Heart left ventricle (tissue), 16 donors: Measurements from ENCODE around the gene GNB1L. TPM values are rescaled to one million over a fixed set of nuclear protein-coding genes. Genes with fewer than 3 reads are reported as not detected.
"Not testable (repeated sequence)": the region's sequence is repeated elsewhere in the genome, so short reads cannot be mapped to it uniquely, and the experiment has no call there.

Experiments used
- ATAC-seq, 4 donors: fragments of 200-7000 bp; cut with Tn5 transposase; one replicate each; pipeline ENCODE4 v1.9.1; 2020 to 2022; ENCODE audit warnings: moderate library complexity in 4 of 4, mild to moderate bottlenecking in 3 of 4, moderate number of reproducible peaks in 1 of 4
- DNase-seq, 5 donors: peaks; one replicate each; pipeline ENCODE4 v3.0.0-alpha.2; 2020
- H3K27ac ChIP-seq, 12 donors: fragments of 200-600 bp; sonication (generic) in 4 of 12; one replicate each; pipeline versions ENCODE4 v1.5.0 to v1.8.0; 2016 to 2022; ENCODE audit warnings: mild to moderate bottlenecking in 2 of 12
- H3K27me3 ChIP-seq, 9 donors: fragments of 200-600 bp; sonication (generic) in 2 of 9; one replicate each; pipeline versions ENCODE4 v1.5.1 to v1.8.0; 2016 to 2022; ENCODE audit warnings: mild to moderate bottlenecking in 3 of 9
- H3K36me3 ChIP-seq, 9 donors: fragments of 200-600 bp; sonication (generic) in 2 of 9; one replicate each; pipeline versions ENCODE4 v1.5.0 to v1.8.0; 2018 to 2022; ENCODE audit warnings: mild to moderate bottlenecking in 2 of 9
- H3K4me1 ChIP-seq, 12 donors: fragments of 200-600 bp; sonication (generic) in 4 of 12; one replicate each; pipeline versions ENCODE4 v1.5.0 to v1.8.0; 2016 to 2022; ENCODE audit warnings: mild to moderate bottlenecking in 3 of 12
- H3K4me3 ChIP-seq, 12 donors: fragments of 200-600 bp; sonication (generic) in 4 of 12; one replicate each; pipeline versions ENCODE4 v1.5.0 to v1.8.0; 2017 to 2022; ENCODE audit warnings: mild to moderate bottlenecking in 9 of 12, moderate library complexity in 4 of 12
- H3K9me3 ChIP-seq, 12 donors: fragments of 200-600 bp; sonication (generic) in 4 of 12; one replicate each; pipeline versions ENCODE4 v1.5.0 to v1.8.0; 2016 to 2022; ENCODE audit warnings: mild to moderate bottlenecking in 1 of 12
- CTCF ChIP-seq, 12 donors: fragments of 200-600 bp; sonication (generic) in 4 of 12; IDR thresholded peaks; one replicate each; pipeline versions ENCODE4 v1.5.0 to v1.8.0; 2018 to 2022; ENCODE audit warnings: antibody characterized with exemption in 12 of 12, mild to moderate bottlenecking in 5 of 12
- POLR2A ChIP-seq, 2 donors: fragments of 450-650 bp; IDR thresholded peaks; one replicate each; pipeline ENCODE4 v1.6.1; 2017; ENCODE audit warnings: antibody characterized with exemption in 2 of 2, mild to moderate bottlenecking in 2 of 2, moderate library complexity in 2 of 2
- WGBS, 4 donors: extraction: QIAGEN DNeasy Blood & Tissue Kit in 2 of 4; methylation state at CpG; one replicate each; pipeline versions ENCODE4 v1.1.5 to v1.1.7; 2013 to 2018; 5-methylcytosine and 5-hydroxymethylcytosine counted together
- intact Hi-C, 10 donors: fragments of 100-400 bp; cut with DNase I; formaldehyde crosslinking; loops; one replicate each; pipeline versions ENCODE4 v1.11.1 to v1.14.2; 2022
- polyA plus RNA-seq, 2 donors: library from polyadenylated mRNA; stranded (reverse); fragments of 200-250 nt; gene quantifications; one replicate each; pipeline ENCODE4 v1.2.3, GENCODE V29; 2013
- total RNA-seq, 9 donors: library from RNA; depleted of rRNA in 2 of 9; stranded (reverse); fragments of >200 nt in 2 of 9; fragmentation: NEBNext Ultra II Directional in 3 of 9; extraction: Animal tissue kit (Norgen Biotek cat#: 25700) in 3 of 9; gene quantifications; one replicate each; pipeline versions ENCODE4 v1.1.0 to v1.2.4, GENCODE V29; 2016 to 2023
- donor health status: ischemic (EF 13 %, LVEDD 7.1; RV severe dilation, severe dysfunction).
- donor health status: healthy with polysubstance abuse.
- donor health status: DM: no; HTN: yes; CAD: no.
- donor health status: DM: no; HTN: no; CAD: no.
- donor health status: ischemic (EF 25% LVEDD 6.9; RV normal size, moderate dysfunction).
- donor health status: ischemic (EF 25% LVEDD 5.7; RV mildly dilated, moderate dysfunction).
- donor health status: healthy.
- donor health status: DM: yes; HTN: yes; CAD: no.
- donor health status: ischemic (EF 35%, LVEDD 5.7; RV mildly dilated, moderate dysfunction).
- donor health status: nonischemic (EF 11% LVEDD 7.7; RV severe dilation, severe dysfunction).
- donor health status: DM: yes; HTN: yes; CAD: no.
- donor health status: PGD.
- donor health status: ischemic (EF 29% LVEDD 5.4; RV normal size, mild dysfunction).
- donor health status: nonischemic (EF 23%, LVEDD 6.1; RV moderate dilation, normal function).

GNB1L gene
- total and polyA plus RNA-seq, 11 donors, result 1.6 to 9.2 (median 2.4) TPM

GRCh38 chr22:19783586-19784383 is 70.9 kb downstream of the GNB1L start:
- peaks cover 0 to 5% (median 0%) of the 10 kb centered on the region in 12 donors for H3K4me1 ChIP-seq
- H3K27ac ChIP-seq, result no peak overlapping the region
- intact Hi-C loops, result no loop called here
- TF ChIP-seq CTCF (IDR thresholded peaks at IDR 0.05) (no peak), POLR2A (IDR thresholded peaks at IDR 0.05) (no peak)
- no peak for ATAC-seq
- DNase-seq, result no peak
- peaks cover 0 to 8% (median 0%) of the 10 kb centered on the region in 9 donors for H3K36me3 ChIP-seq
- H3K9me3 ChIP-seq, result peaks cover 0 to 12% (median 0%) of the 10 kb centered on the region in 12 donors
- no peak overlapping the region for H3K4me3 ChIP-seq
- H3K27me3 ChIP-seq, result peaks cover 0 to 21% (median 0%) of the 10 kb centered on the region in 9 donors
- WGBS, 4 donors, result 80 to 84% (median 83%) methylated on average over 22 to 24 of the region's 24 CpGs

GRCh38 chr22:19782533-19782932 is 72.1 kb downstream of the GNB1L start:
- H3K4me3 ChIP-seq, result no peak overlapping the region
- intact Hi-C loops, result no loop called here

GRCh38 chr22:19779685-19780268 is 74.9 kb downstream of the GNB1L start:
- Histone ChIP-seq H3K36me3 (no peaks in the 10 kb centered on the region), H3K9me3 (peaks cover 0 to 12% (median 0%) of the 10 kb centered on the region in 12 donors), H3K4me3 (no peak overlapping the region), H3K27me3 (peaks cover 0 to 44% (median 4%) of the 10 kb centered on the region in 9 donors), H3K4me1 (peaks cover 0 to 5% (median 0%) of the 10 kb centered on the region in 12 donors), H3K27ac (no peak overlapping the region)
- intact Hi-C loops, result no loop called here
- peak in 1 of 5 donors; percentile 18 for DNase-seq
- TF ChIP-seq POLR2A (IDR thresholded peaks at IDR 0.05) (no peak), CTCF (IDR thresholded peaks at IDR 0.05) (no peak)
- ATAC-seq, result no peak
- 50 to 69% (median 59%) methylated on average over 13 of the region's 13 CpGs for WGBS, 4 donors

More at GRCh38 chr22:19782533-19782932, 72.1 kb downstream of the GNB1L start:
- ATAC-seq, result no peak
- Histone ChIP-seq H3K9me3 (peaks cover 0 to 12% (median 0%) of the 10 kb centered on the region in 12 donors), H3K4me1 (peaks cover 0 to 5% (median 0%) of the 10 kb centered on the region in 12 donors), H3K36me3 (no peaks in the 10 kb centered on the region), H3K27me3 (peaks cover 0 to 32% (median 0%) of the 10 kb centered on the region in 9 donors), H3K27ac (no peak overlapping the region)
- DNase-seq, result no peak
- TF ChIP-seq POLR2A (IDR thresholded peaks at IDR 0.05) (no peak), CTCF (IDR thresholded peaks at IDR 0.05) (no peak)
- WGBS, 4 donors, result 60 to 75% (median 69%) methylated on average over 1 of the region's 1 CpG

- H3K36me3 ChIP-seq, result no peaks in the 10 kb centered on the region
- H3K4me1 ChIP-seq, result peaks cover 0 to 5% (median 0%) of the 10 kb centered on the region in 12 donors
- ATAC-seq, result no peak
- TF ChIP-seq CTCF (IDR thresholded peaks at IDR 0.05), result no peak
- TF ChIP-seq POLR2A (IDR thresholded peaks at IDR 0.05), result no peak
- H3K27ac ChIP-seq, result no peak overlapping the region
- DNase-seq, result peak in 1 of 5 donors; percentile 21
- H3K4me3 ChIP-seq, result no peak overlapping the region
- 83 to 94% (median 87%) methylated on average over 10 of the region's 10 CpGs for WGBS, 4 donors
- intact Hi-C loops, result no loop called here
- peaks cover 0 to 49% (median 4%) of the 10 kb centered on the region in 9 donors for H3K27me3 ChIP-seq
- H3K9me3 ChIP-seq, result peaks cover 0 to 12% (median 0%) of the 10 kb centered on the region in 12 donors
Observed at GRCh38 chr22:19779011-19779421, 75.7 kb downstream of the GNB1L start.

GRCh38 chr22:19777192-19777591 is 77.5 kb downstream of the GNB1L start:
- H3K9me3 ChIP-seq, ATAC-seq, H3K36me3 ChIP-seq, H3K4me3 ChIP-seq, H3K27ac ChIP-seq, intact Hi-C loops, DNase-seq: not testable (repeated sequence)
- 72 to 92% (median 86%) methylated on average over 6 of the region's 6 CpGs for WGBS, 4 donors
- Histone ChIP-seq H3K27me3 (peaks cover 0 to 52% (median 13%) of the 10 kb centered on the region in 9 donors), H3K4me1 (peaks cover 0 to 19% (median 2%) of the 10 kb centered on the region in 12 donors)
